LNCAP (cell line): ENCODE data around the gene CLCN6.

Experiments
- CTCF ChIP-seq: fragments of 450-650 bp; IDR thresholded peaks from 2 replicates; pipeline ENCODE4 v1.5.1; 2017; ENCODE audit warnings: mild to moderate bottlenecking

CLCN6 gene

GRCh38 chr1:11838349-11839272, 32.6 kb downstream of the CLCN6 start:
- TF ChIP-seq CTCF: peak; percentile 99

DNA sequence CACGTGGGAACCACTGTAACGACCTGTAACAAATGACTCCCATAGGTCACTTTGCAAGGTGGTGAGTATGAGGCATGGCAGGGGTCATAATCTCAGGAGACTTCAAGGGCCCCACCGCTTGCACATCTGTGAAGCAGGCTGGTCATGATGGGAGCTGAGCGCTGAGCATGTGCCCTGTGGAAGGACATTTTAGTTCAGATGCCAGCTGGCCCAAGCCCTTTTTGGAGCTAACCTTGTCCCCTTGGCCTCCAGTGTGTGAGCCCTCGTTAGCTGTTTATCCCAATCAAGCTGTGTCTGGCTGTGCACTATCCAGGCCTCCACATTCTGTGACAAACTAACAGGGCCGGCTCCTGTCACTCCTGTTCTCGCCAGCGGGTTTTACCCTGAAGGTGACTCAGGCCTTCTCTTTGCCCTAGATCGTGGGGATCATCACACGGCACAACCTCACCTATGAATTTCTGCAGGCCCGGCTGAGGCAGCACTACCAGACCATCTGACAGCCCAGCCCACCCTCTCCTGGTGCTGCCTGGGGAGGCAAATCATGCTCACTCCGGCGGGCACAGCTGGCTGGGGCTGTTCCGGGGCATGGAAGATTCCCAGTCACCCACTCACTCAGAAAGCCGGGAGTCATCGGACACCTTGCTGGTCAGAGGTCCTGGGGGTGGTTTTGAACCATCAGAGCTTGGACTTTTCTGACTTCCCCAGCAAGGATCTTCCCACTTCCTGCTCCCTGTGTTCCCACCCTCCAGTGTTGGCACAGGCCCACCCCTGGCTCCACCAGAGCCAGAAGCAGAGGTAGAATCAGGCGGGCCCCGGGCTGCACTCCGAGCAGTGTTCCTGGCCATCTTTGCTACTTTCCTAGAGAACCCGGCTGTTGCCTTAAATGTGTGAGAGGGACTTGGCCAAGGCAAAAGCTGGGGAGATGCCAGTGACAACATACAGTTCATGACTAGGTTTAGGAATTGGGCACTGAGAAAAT, 34.0 kb downstream of the CLCN6 start:
- TF ChIP-seq CTCF: no peak

DNA sequence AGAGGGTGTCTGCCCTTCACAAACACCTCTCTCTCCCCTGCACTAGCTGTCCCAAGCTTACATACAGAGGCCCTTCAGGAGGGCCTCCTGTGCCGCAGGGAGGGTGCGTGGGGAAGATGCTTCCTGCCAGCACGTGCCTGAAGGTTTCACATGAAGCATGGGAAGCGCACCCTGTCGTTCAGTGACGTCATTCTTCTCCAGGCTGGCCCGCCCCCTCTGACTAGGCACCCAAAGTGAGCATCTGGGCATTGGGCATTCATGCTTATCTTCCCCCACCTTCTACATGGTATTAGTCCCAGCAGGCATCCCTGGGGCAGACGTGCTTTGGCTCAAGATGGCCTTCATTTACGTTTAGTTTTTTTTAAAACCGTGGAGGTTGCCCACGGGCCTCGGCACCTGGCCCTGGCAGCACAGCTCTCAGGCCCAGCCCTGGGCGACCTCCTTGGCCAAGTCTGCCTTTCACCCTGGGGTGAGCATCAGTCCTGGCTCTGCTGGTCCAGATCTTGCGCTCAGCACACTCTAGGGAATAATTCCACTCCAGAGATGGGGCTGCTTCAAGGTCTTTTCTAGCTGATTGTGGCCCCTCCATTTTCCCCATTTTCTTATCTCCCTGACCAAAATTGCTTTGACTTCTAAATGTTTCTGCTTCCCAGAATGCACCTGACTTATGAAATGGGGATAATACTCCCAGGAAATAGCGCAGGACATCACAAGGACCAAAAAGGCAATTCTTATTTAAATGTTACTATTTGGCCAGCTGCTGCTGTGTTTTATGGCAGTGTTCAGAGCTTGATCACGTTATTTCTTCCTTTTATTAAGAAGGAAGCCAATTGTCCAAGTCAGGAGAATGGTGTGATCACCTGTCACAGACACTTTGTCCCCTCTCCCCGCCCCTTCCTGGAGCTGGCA, 35.5 kb downstream of the CLCN6 start:
- no peak for TF ChIP-seq CTCF

DNA sequence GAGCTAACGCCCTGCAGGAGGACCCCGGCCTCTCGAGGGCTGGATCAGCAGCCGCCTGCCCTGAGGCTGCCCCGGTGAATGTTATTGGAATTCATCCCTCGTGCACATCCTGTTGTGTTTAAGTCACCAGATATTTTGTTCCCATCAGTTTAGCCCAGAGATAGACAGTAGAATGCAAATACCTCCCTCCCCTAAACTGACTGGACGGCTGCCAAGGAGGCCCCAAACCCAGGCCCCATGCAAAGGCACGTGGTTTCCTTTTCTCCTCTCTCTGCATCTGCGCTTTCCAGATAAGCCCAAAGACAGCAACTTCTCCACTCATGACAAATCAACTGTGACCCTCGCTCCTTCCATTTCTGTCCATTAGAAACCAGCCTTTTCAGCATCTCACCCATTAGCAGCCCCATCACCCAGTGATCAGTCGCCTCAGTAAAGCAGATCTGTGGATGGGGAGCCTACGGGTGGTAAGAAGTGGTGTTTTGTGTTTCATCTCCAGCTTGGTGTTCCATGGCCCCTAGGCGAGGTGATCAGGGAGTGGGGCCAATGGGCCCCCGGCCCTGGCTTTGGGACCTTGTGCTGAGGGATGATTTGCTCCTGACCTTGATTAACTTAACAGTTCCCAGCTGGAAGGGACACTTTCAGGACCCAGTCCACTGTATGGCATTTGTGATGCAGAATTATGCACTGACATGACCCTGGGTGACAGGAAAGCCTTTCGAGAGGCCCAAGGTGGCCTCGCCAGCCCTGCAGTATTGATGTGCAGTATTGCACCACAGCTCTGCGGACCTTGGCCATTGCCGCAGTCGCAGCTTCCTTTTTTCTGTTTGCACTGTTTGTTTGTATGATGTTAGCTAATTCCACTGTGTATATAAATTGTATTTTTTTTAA, 36.4 kb downstream of the CLCN6 start:
- no peak for TF ChIP-seq CTCF

DNA sequence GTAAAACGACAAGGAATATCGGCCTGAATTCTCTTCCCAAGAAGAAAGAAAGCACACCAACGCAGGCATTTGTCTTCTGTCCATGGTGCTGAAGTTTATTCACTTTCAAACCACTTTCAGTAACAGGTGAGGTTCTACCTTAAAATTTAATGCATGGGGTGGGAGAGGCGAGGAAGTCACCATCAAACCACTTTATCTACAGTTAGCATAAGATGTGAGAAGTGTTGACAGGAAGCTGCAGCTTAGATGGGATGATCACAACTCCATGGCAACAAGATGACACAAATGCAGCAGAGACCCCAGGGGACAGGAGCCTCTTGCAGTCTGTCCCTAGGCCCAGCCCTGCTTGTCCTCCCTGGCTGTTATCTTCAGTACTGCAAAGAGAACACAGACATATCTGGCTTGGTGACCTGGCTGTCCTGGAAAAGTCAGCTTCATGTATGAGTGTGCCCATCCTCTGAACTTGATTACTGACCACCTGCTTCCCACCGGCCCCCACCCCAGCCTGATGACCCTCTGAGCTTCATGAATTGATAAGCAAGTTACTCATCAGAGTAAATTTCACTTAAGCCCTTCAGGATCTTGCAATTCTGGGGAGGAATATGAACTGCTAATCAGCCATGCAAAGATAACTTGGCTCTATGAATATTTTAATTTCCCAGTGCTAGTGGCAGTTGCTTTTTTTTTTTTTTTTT, 39.8 kb downstream of the CLCN6 start:
- TF ChIP-seq CTCF: no peak

GRCh38 chr1:11847667-11848372, 41.8 kb downstream of the CLCN6 start, which contains the start of gene NPPA:
TSS of gene NPPA (minus strand) at chr1:11847783. CDS start at chr1:11847684, 99 bp downstream.
- TF ChIP-seq CTCF: no peak
